ENCODE results near the gene RNF214. TPM values are rescaled to one million over a fixed set of nuclear protein-coding genes. Genes with fewer than 3 reads are reported as not detected.
"Not testable (repeated sequence)": the region's sequence is repeated elsewhere in the genome, so short reads cannot be mapped to it uniquely, and the experiment has no call there.

The RNF214 gene
- total and polyA plus RNA-seq, 3 experiments from 2014 or later = 25.1 to 35.0 (median 25.3) TPM

DNA sequence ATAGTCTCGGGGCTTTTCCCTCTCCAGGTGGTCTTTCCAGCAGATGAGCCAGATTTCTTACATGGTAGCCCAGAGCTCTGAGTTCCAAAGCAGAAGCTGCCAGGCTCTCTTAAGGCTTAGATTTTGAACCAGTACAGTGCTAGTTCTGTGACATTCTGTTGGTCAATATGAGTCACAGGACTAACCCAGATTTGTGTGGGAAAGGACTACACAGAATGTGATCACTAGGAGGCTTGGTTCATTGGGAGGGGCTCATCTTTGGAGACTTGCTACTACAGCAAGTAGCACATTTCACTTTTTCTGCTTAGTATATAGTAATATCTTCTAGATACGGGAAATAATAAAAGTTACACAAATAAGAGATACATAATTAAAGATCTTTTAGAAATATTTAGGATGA lies 24.1 kb downstream of the RNF214 start:
- Histone ChIP-seq H3K36me3 (ENCODE audit: insufficient read depth, low read length) (no peaks in the 10 kb centered on the region), H3K27ac (ENCODE audit: low read depth, low read length) (no peak overlapping the region), H3K27me3 (ENCODE audit: insufficient read depth, low read length, poor library complexity, severe bottlenecking) (no peaks in the 10 kb centered on the region), H3K9me3 (ENCODE audit: low read length) (no peaks in the 10 kb centered on the region), H3K4me3 (ENCODE audit: low read length) (no peak overlapping the region), H3K4me1 (ENCODE audit: insufficient read depth, low read length) (no peaks in the 10 kb centered on the region)
- H3K36me3 Mint-ChIP-seq = peaks cover 0 to 50% (median 10%) of the 10 kb centered on the region in 3 donors
- ChIA-PET POLR2A (no interaction called here), CTCF (no interaction called here)
- H3K4me1 Mint-ChIP-seq = peaks cover 0 to 8% (median 6%) of the 10 kb centered on the region in 3 donors
- H3K4me3 Mint-ChIP-seq = no peak overlapping the region
- no peak for DNase-seq
- H3K27ac Mint-ChIP-seq = no peak overlapping the region
- H3K27me3 Mint-ChIP-seq = no peaks in the 10 kb centered on the region
- no peaks in the 10 kb centered on the region for H3K9me3 Mint-ChIP-seq

DNA sequence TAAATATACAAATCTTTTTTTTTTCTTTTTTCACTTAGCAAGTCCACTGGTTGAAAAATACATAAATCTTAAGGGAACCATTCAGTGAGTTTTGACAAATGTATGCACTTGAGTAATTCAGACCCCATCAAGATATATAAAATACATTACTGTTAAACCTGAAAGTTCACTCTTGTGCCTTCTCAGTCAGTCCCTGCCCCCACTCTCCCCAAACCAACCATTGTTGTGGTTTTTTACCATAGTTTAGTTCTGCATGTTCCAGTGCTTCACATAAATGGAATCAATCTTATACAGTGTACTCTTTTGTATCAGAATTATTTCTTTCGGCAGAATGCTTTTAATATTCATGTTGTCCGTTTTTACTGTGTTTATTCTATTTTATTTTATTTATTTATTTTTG lies 26.1 kb downstream of the RNF214 start:
- Histone ChIP-seq H3K27ac (ENCODE audit: low read depth, low read length) (no peak overlapping the region), H3K36me3 (ENCODE audit: insufficient read depth, low read length) (no peaks in the 10 kb centered on the region), H3K27me3 (ENCODE audit: insufficient read depth, low read length, poor library complexity, severe bottlenecking) (no peaks in the 10 kb centered on the region), H3K4me3 (ENCODE audit: low read length) (no peak overlapping the region), H3K4me1 (ENCODE audit: insufficient read depth, low read length) (no peaks in the 10 kb centered on the region), H3K9me3 (ENCODE audit: low read length) (no peaks in the 10 kb centered on the region)
- Mint-ChIP-seq H3K27ac (no peak overlapping the region), H3K9me3 (no peaks in the 10 kb centered on the region), H3K4me1 (peaks cover 0 to 8% (median 6%) of the 10 kb centered on the region in 3 donors), H3K4me3 (no peak overlapping the region), H3K27me3 (no peaks in the 10 kb centered on the region), H3K36me3 (peaks cover 0 to 52% (median 10%) of the 10 kb centered on the region in 3 donors)
- POLR2A ChIA-PET = no interaction called here
- CTCF ChIA-PET = no interaction called here
- no peak for DNase-seq

DNA sequence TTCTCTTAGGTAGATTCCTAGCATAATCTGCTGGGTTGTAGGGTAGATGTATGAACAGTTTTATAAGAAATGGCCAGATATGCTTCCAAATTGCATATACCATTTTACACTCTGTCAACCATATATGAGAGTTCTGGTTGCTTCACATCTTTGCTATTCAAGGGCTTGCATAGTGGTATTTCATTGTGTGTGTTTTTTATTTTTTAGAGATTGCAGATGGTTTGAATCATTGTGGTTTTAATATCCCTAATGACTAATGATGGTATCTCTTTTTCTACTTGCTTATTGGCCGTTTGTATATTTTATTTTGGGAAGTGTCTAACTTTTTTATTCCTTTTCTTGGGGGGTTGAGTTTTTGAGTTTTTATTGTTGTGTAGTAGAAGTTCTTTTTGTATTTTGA lies 26.9 kb downstream of the RNF214 start:
- Mint-ChIP-seq H3K4me3 (no peak overlapping the region), H3K9me3 (no peaks in the 10 kb centered on the region)
- CTCF ChIA-PET = no interaction called here

DNA sequence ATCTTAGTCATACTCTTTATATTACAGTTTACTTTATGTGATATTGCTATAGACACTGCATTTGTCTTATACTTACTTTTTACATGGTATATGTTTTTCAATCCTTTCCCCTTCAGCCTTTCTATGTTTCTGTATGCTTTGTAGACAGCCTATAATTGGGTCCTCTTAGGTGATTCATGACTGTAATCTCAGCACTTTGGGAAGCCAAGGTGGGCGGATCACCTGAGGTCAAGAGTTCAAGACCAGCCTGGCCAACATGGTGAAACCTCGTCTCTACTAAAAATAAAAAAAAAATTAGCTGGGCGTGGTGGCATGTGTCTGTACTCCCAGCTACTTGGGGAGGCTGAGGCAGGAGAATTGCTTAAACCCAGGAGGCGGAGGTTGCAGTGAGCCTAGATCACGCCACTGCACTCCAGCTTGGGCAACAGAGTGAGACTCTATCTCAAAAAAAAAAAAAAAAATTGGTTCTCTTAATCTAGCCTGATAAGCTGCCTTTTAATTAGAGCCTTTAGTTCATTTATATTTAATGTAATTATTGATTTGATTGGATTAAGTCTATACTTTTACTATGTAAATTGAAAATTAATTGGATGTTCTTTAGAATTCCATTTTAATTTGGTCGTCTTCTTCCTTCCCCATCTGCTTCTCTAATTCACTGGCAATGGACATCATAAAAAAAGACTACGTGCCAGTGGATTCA lies 32.3 kb downstream of the RNF214 start:
- H3K9me3 ChIP-seq (ENCODE audit: low read length); H3K4me1 Mint-ChIP-seq; CTCF ChIA-PET; H3K9me3 Mint-ChIP-seq; H3K4me3 Mint-ChIP-seq; H3K4me3 ChIP-seq (ENCODE audit: low read length); H3K27me3 Mint-ChIP-seq; H3K4me1 ChIP-seq (ENCODE audit: insufficient read depth, low read length); DNase-seq; H3K27ac ChIP-seq (ENCODE audit: low read depth, low read length); H3K27me3 ChIP-seq (ENCODE audit: insufficient read depth, low read length, poor library complexity, severe bottlenecking); H3K27ac Mint-ChIP-seq; H3K36me3 ChIP-seq (ENCODE audit: insufficient read depth, low read length); POLR2A ChIA-PET: not testable (repeated sequence)
- peaks cover 0 to 52% (median 15%) of the 10 kb centered on the region in 3 donors for H3K36me3 Mint-ChIP-seq

More for the DNA sequence above, 26.9 kb downstream of the RNF214 start:
- peaks cover 0 to 46% (median 13%) of the 10 kb centered on the region in 3 donors for H3K36me3 Mint-ChIP-seq
- DNase-seq = no peak
- Histone ChIP-seq H3K9me3 (ENCODE audit: low read length) (no peaks in the 10 kb centered on the region), H3K27ac (ENCODE audit: low read depth, low read length) (no peak overlapping the region), H3K36me3 (ENCODE audit: insufficient read depth, low read length) (no peaks in the 10 kb centered on the region), H3K4me3 (ENCODE audit: low read length) (no peak overlapping the region), H3K27me3 (ENCODE audit: insufficient read depth, low read length, poor library complexity, severe bottlenecking) (no peaks in the 10 kb centered on the region), H3K4me1 (ENCODE audit: insufficient read depth, low read length) (no peaks in the 10 kb centered on the region)
- no peaks in the 10 kb centered on the region for H3K27me3 Mint-ChIP-seq
- H3K4me1 Mint-ChIP-seq = peaks cover 0 to 8% (median 6%) of the 10 kb centered on the region in 3 donors
- no peak overlapping the region for H3K27ac Mint-ChIP-seq
- POLR2A ChIA-PET = no interaction called here

DNA sequence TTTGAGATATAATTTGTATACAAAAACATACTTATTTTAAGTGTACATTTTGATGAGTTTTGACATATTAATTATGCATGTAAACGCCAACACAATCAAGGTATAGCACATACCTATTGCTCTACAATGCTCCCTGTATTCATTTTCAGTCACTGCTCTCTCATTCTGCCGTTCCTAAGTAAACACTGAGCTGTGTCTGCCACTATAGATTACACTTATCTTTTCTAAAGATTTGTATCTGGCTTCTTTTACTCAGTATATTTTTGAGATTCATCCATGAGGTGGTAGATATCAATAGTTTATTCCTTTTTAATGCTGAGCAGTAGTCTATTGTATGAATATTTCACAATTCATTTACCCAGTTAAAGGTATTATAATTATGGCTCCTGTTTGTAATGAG lies 33.3 kb downstream of the RNF214 start:
- Histone ChIP-seq H3K27me3 (ENCODE audit: insufficient read depth, low read length, poor library complexity, severe bottlenecking) (no peaks in the 10 kb centered on the region), H3K9me3 (ENCODE audit: low read length) (no peaks in the 10 kb centered on the region), H3K4me1 (ENCODE audit: insufficient read depth, low read length) (no peaks in the 10 kb centered on the region), H3K4me3 (ENCODE audit: low read length) (no peak overlapping the region), H3K27ac (ENCODE audit: low read depth, low read length) (no peak overlapping the region), H3K36me3 (ENCODE audit: insufficient read depth, low read length) (no peaks in the 10 kb centered on the region)
- Mint-ChIP-seq H3K4me3 (no peak overlapping the region), H3K36me3 (peaks cover 0 to 47% (median 17%) of the 10 kb centered on the region in 3 donors), H3K9me3 (no peaks in the 10 kb centered on the region), H3K4me1 (no peaks in the 10 kb centered on the region), H3K27ac (no peak overlapping the region), H3K27me3 (no peaks in the 10 kb centered on the region)
- DNase-seq = no peak
- ChIA-PET CTCF (no interaction called here), POLR2A (no interaction called here)

DNA sequence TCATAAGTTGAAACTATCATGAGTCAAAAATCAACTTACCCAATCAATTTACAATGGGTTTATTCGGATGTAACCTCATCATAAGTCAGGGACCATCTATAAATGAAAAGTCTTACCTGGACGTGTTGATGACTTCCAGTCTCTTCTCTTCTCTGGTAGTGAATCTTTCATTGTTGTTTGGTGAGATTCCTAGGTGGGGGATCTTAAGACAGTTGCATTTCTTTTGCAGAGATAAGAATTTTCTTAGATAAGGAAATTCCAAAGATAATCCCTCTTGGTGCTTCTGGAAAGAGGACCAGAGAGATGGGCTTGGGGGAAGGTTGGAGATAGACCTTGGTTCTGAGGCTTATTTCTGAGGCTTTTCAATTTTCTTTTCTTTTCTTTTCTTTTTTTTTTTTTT lies 37.4 kb downstream of the RNF214 start:
- Histone ChIP-seq H3K27ac (ENCODE audit: low read depth, low read length) (no peak overlapping the region), H3K4me1 (ENCODE audit: insufficient read depth, low read length) (no peaks in the 10 kb centered on the region), H3K4me3 (ENCODE audit: low read length) (no peak overlapping the region), H3K9me3 (ENCODE audit: low read length) (no peaks in the 10 kb centered on the region), H3K27me3 (ENCODE audit: insufficient read depth, low read length, poor library complexity, severe bottlenecking) (no peaks in the 10 kb centered on the region), H3K36me3 (ENCODE audit: insufficient read depth, low read length) (no peaks in the 10 kb centered on the region)
- Mint-ChIP-seq H3K36me3 (peaks cover 9 to 44% (median 24%) of the 10 kb centered on the region in 3 donors), H3K9me3 (peaks cover 0 to 2% (median 0%) of the 10 kb centered on the region in 5 donors), H3K27ac (no peak overlapping the region), H3K27me3 (no peaks in the 10 kb centered on the region), H3K4me3 (no peak overlapping the region), H3K4me1 (peaks cover 9 to 24% (median 12%) of the 10 kb centered on the region in 3 donors)
- no peak for DNase-seq
- ChIA-PET POLR2A (no interaction called here), CTCF (interaction anchor here (1.0 kb wide), 1 partner anchor 156 kb away, joined by 3 read pairs; no protein-coding TSS in a partner anchor)

DNA sequence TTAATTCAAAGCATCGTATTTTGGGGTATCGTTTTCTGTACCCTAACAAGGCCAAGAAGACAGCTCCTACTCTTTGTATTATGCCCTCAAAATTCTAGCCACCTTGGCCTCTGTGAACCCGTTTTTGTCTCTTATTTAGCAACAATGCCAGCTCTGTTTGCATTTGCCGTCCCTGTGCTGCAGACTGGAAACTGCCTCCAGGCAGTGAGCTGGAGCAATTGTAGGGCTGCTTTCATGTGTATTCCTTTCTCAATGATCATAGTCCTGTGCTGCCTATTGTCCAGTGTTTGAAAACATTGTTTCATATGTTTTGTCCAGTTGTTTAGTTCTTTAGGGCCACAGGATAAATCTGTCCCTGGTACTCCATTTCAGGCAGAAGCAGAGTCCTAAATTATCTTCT lies 38.7 kb downstream of the RNF214 start:
- Mint-ChIP-seq H3K4me3 (no peak overlapping the region), H3K36me3 (peaks cover 9 to 44% (median 24%) of the 10 kb centered on the region in 3 donors), H3K9me3 (peaks cover 0 to 2% (median 0%) of the 10 kb centered on the region in 5 donors), H3K27ac (peak overlapping the region in 2 of 8 donors; percentile 43 to 60), H3K27me3 (no peaks in the 10 kb centered on the region), H3K4me1 (peaks cover 22 to 38% (median 25%) of the 10 kb centered on the region in 3 donors)
- ChIA-PET CTCF (no interaction called here), POLR2A (no interaction called here)
- Histone ChIP-seq H3K36me3 (ENCODE audit: insufficient read depth, low read length) (no peaks in the 10 kb centered on the region), H3K4me1 (ENCODE audit: insufficient read depth, low read length) (no peaks in the 10 kb centered on the region), H3K27me3 (ENCODE audit: insufficient read depth, low read length, poor library complexity, severe bottlenecking) (no peaks in the 10 kb centered on the region), H3K9me3 (ENCODE audit: low read length) (no peaks in the 10 kb centered on the region), H3K4me3 (ENCODE audit: low read length) (no peak overlapping the region), H3K27ac (ENCODE audit: low read depth, low read length) (no peak overlapping the region)
- no peak for DNase-seq

DNA sequence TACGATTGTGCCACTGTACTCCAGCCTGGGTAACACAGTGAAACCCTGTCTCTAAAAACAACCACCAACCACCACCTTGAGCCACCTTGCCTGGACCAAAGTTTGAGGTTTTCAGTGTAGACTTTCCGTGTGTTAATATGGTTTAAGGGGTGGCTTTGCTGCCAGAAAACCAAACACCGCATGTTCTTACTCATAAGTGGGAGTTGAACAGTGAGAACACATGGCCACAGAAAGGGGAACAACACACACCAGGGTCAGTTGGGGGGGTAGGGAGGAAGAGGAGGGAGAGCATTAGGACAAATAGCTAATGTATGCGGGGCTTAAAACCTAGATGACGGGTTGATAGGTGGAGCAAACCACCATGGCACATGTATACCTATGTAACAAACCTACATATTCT lies 39.7 kb downstream of the RNF214 start:
- H3K27ac ChIP-seq (ENCODE audit: low read depth, low read length); CTCF ChIA-PET; H3K36me3 ChIP-seq (ENCODE audit: insufficient read depth, low read length); H3K4me1 ChIP-seq (ENCODE audit: insufficient read depth, low read length); H3K4me3 Mint-ChIP-seq; H3K27ac Mint-ChIP-seq; H3K9me3 ChIP-seq (ENCODE audit: low read length); H3K9me3 Mint-ChIP-seq; H3K4me3 ChIP-seq (ENCODE audit: low read length); DNase-seq; POLR2A ChIA-PET; H3K27me3 Mint-ChIP-seq; H3K27me3 ChIP-seq (ENCODE audit: insufficient read depth, low read length, poor library complexity, severe bottlenecking): not testable (repeated sequence)
- Mint-ChIP-seq H3K4me1 (peaks cover 23 to 38% (median 26%) of the 10 kb centered on the region in 3 donors), H3K36me3 (peaks cover 9 to 39% (median 23%) of the 10 kb centered on the region in 3 donors)

Data from CD8-positive, alpha-beta memory T cell (primary cell).